Loucy (cell line): ENCODE data around the gene SENP3.

Experiments
- CTCF ChIP-seq: fragments of 200-600 bp; sonication (generic); conservative IDR thresholded peaks from 2 replicates; pipeline ENCODE4 v1.5.1; 2014; ENCODE audit warnings: mild to moderate bottlenecking, antibody characterized with exemption, low read length
- EZH2phosphoT487 ChIP-seq: fragments of 200-600 bp; IDR thresholded peaks from 2 replicates; pipeline ENCODE4 v1.6.1; 2018; ENCODE audit warnings: antibody characterized with exemption, mild to moderate bottlenecking, moderate library complexity, borderline replicate concordance

GRCh38 chr17:7513850-7514419, 47.8 kb upstream of the SENP3 start:
- TF ChIP-seq CTCF (no peak), EZH2phosphoT487 (no peak)
